GM12878 (cell line): ENCODE results near the gene NPTN. TPM values are rescaled to one million over a fixed set of nuclear protein-coding genes. Genes with fewer than 3 reads are reported as not detected.

ENCODE experiments used
- ATAC-seq: fragments of 200-7000 bp; cut with Tn5 transposase; 3 replicates; pipeline ENCODE4 v1.9.1; 2020; ENCODE audit warnings: mild to moderate bottlenecking, moderate library complexity
- BruUV-seq: library from RNA; stranded (reverse); fragments of 400-500 nt; replicated peaks from 2 replicates; lab custom pipeline; 2021; lab: Mats Ljungman, UMichigan
- CTCF ChIA-PET: fragments of 300-600 bp; sonication (Branson Sonifier 250); formaldehyde crosslinking; extraction: SDS; loops from one replicate; lab custom pipeline; 2021; ENCODE audit warnings: inconsistent platforms; lab: Yijun Ruan, JAX
- POLR2A ChIA-PET: fragments of 350-600 bp; formaldehyde crosslinking; extraction: SDS; loops from one replicate; lab custom pipeline; 2021; ENCODE audit warnings: inconsistent platforms; lab: Charles Lee
- RAD21 ChIA-PET: fragments of 300-600 bp; sonication (Branson Sonifier 250); formaldehyde crosslinking; loops from one replicate; lab custom pipeline; 2023; ENCODE audit warnings: antibody characterized with exemption; ENCODE audit not compliant: unreplicated experiment; lab: Charles Lee
- SMC1A ChIA-PET: fragments of 300-600 bp; sonication (Branson Sonifier 250); formaldehyde crosslinking; loops from one replicate; lab custom pipeline; 2023; ENCODE audit not compliant: unreplicated experiment, uncharacterized antibody; lab: Charles Lee
- DNase-seq: peaks from one replicate; pipeline ENCODE4 v3.0.0-alpha.2; 2011; ENCODE audit warnings: low read depth, low spot score
- FAIRE-seq: peaks from 3 replicates; lab custom pipeline; 2011; peaks lifted over from hg19 to GRCh38; lab: Jason Lieb, UNC
- H2AFZ ChIP-seq: 2 replicates; pipeline ENCODE4 v1.6.0; 2011; ENCODE audit warnings: low read depth, low read length, control low read depth; ENCODE audit not compliant: control insufficient read depth
- H3K27ac ChIP-seq: 2 replicates; pipeline ENCODE4 v1.5.1; 2011; ENCODE audit warnings: control low read depth; ENCODE audit not compliant: control insufficient read depth, insufficient read depth
- H3K27me3 ChIP-seq, 2 experiments: replicated peaks in 1 of 2; 2 replicates each; pipeline versions ENCODE4 v1.6.0 to v1.6.1; 2011; ENCODE audit warnings: low read length in 1 of 2; ENCODE audit not compliant: control insufficient read depth in 2 of 2, insufficient read depth in 2 of 2
- H3K36me3 ChIP-seq, 2 experiments: 2 replicates each; pipeline ENCODE4 v1.5.1; 2011; ENCODE audit warnings: low read length in 1 of 2; ENCODE audit not compliant: control insufficient read depth in 2 of 2, insufficient read depth in 2 of 2
- H3K4me1 ChIP-seq: 2 replicates; pipeline ENCODE4 v1.6.1; 2011; ENCODE audit warnings: mild to moderate bottlenecking, low read length, moderate library complexity, mixed read lengths; ENCODE audit not compliant: control insufficient read depth, insufficient read depth
- H3K4me2 ChIP-seq: 2 replicates; pipeline ENCODE4 v1.6.0; 2011; ENCODE audit warnings: control low read depth; ENCODE audit not compliant: control insufficient read depth, insufficient read depth
- H3K4me3 ChIP-seq: fragments of 200-600 bp; sonication (generic); 2 replicates; pipeline ENCODE4 v1.5.1; 2016
- H3K79me2 ChIP-seq: 2 replicates; pipeline ENCODE4 v1.6.0; 2011; ENCODE audit warnings: low read length; ENCODE audit not compliant: control insufficient read depth, insufficient read depth
- H3K9ac ChIP-seq: 2 replicates; pipeline ENCODE4 v1.8.0; 2011; ENCODE audit warnings: low read length, control low read depth, mixed read lengths; ENCODE audit not compliant: control insufficient read depth, insufficient read depth
- H3K9me3 ChIP-seq: replicated peaks from 3 replicates; pipeline ENCODE4 v1.5.1; 2011; ENCODE audit warnings: mild to moderate bottlenecking, low read length; ENCODE audit not compliant: control insufficient read depth, insufficient read depth
- H4K20me1 ChIP-seq: 2 replicates; pipeline ENCODE4 v1.6.0; 2011; ENCODE audit not compliant: control insufficient read depth, insufficient read depth
- CBFB ChIP-seq: IDR thresholded peaks from 2 replicates; pipeline ENCODE4 v1.6.1; 2016; ENCODE audit warnings: antibody characterized with exemption, low read depth
- DPF2 ChIP-seq: fragments of 450-650 bp; IDR thresholded peaks from 2 replicates; pipeline ENCODE4 v1.6.1; 2017; ENCODE audit warnings: mild to moderate bottlenecking
- EZH2 ChIP-seq: IDR thresholded peaks from 2 replicates; pipeline ENCODE4 v1.6.1; 2012; ENCODE audit warnings: low read depth, mild to moderate bottlenecking, control low read depth, inconsistent platforms, low read length, borderline replicate concordance; ENCODE audit not compliant: control insufficient read depth
- MEF2B ChIP-seq: fragments of 450-650 bp; IDR thresholded peaks from 2 replicates; pipeline ENCODE4 v1.6.1; 2018; ENCODE audit warnings: mild to moderate bottlenecking, moderate library complexity; ENCODE audit not compliant: partially characterized antibody, poor library complexity, severe bottlenecking
- POLR2AphosphoS2 ChIP-seq: IDR thresholded peaks from 2 replicates; pipeline ENCODE4 v1.6.1; 2011; ENCODE audit warnings: low read depth, mild to moderate bottlenecking, low read length, improper control_type of control experiment, moderate library complexity
- RELA ChIP-seq: fragments of 450-650 bp; IDR thresholded peaks from 2 replicates; pipeline ENCODE4 v1.8.0; 2014; ENCODE audit warnings: borderline replicate concordance; ENCODE audit not compliant: partially characterized antibody
- SMC3 ChIP-seq: IDR thresholded peaks from 2 replicates; pipeline ENCODE4 v1.6.1; 2011; ENCODE audit warnings: low read length, improper control_type of control experiment, borderline replicate concordance
- SUPT20H ChIP-seq: IDR thresholded peaks from 2 replicates; pipeline ENCODE4 v1.6.1; 2011; ENCODE audit warnings: low read depth, mild to moderate bottlenecking, low read length, moderate library complexity, borderline replicate concordance; ENCODE audit not compliant: control insufficient read depth
- TBL1XR1 ChIP-seq: IDR thresholded peaks from 2 replicates; pipeline ENCODE4 v1.6.1; 2012; ENCODE audit warnings: low read depth, low read length, improper control_type of control experiment
- WGBS: methylation state at CpG from one replicate; pipeline ENCODE4 v1.1.6; 2016; ENCODE audit warnings: low lambda C conversion rate; ENCODE audit not compliant: insufficient replicate concordance, insufficient coverage; ENCODE audit errors: missing lambda C conversion rate; 5-methylcytosine and 5-hydroxymethylcytosine counted together
- in situ Hi-C: fragments of 300-500 bp; cut with MboI; formaldehyde crosslinking; loops from 9 replicates; pipeline ENCODE4 v1.14.3; 2018; ENCODE audit warnings: mixed read lengths
- intact Hi-C: fragments of 100-400 bp; cut with micrococcal nuclease; formaldehyde crosslinking; loops from one replicate; pipeline ENCODE4 v1.14.2; 2022; ENCODE audit not compliant: unreplicated experiment
- polyA plus RNA-seq, 11 experiments: library from polyadenylated mRNA; depleted of rRNA in 4 of 11; unstranded in 6 of 11; stranded (reverse) in 5 of 11; fragments of >200 nt; fragmentation: Nextera tagmentation in 4 of 11; fragmentation: Illumina TruSeq in 1 of 11; extraction: Ambion mirVana in 4 of 11; extraction: Trizol in 1 of 11; gene quantifications; 1 replicate in 1 of 11; 2 replicates in 10 of 11; pipeline versions ENCODE4 v1.2.1 to v1.2.3, GENCODE V29; 2011 to 2016; ENCODE audit warnings: inconsistent platforms in 2 of 11, missing spikeins in 2 of 11, low read depth in 1 of 11
- total RNA-seq, 4 experiments: library from RNA; depleted of rRNA in 3 of 4; stranded (reverse); fragments of >200 nt in 3 of 4; fragmentation: Illumina TruSeq in 1 of 4; extraction: Trizol in 1 of 4; gene quantifications; 2 replicates each; pipeline versions ENCODE4 v1.2.1 to v1.2.3, GENCODE V29; 2013 to 2021
- TF ChIP-seq, protein P1 (sequence below): IDR thresholded peaks from 2 replicates; pipeline ENCODE4 v1.6.1; 2011; ENCODE audit warnings: borderline replicate concordance, low read depth, mild to moderate bottlenecking, moderate library complexity, low read length; ENCODE audit not compliant: insufficient read depth, poor library complexity, severe bottlenecking
- TF ChIP-seq, protein P2 (sequence below): fragments of 450-650 bp; IDR thresholded peaks from 2 replicates; pipeline ENCODE4 v1.6.1; 2018; ENCODE audit warnings: borderline replicate concordance, mild to moderate bottlenecking; ENCODE audit not compliant: partially characterized antibody
- TF ChIP-seq, protein P3 (sequence below): fragments of 450-650 bp; formaldehyde crosslinking; IDR thresholded peaks from 2 replicates; pipeline ENCODE4 v1.5.0; 2022; ENCODE audit warnings: mild to moderate bottlenecking, missing genetic modification characterization
- TF ChIP-seq, protein P4 (sequence below): fragments of 450-650 bp; IDR thresholded peaks from 2 replicates; pipeline ENCODE4 v1.6.1; 2017; ENCODE audit warnings: mild to moderate bottlenecking, low read depth, inconsistent platforms; ENCODE audit not compliant: poor library complexity, severe bottlenecking

NPTN gene
- total and polyA plus RNA-seq, 10 of the 15 experiments (the other 5 are each of a cell fraction or from before 2014, with no cell fraction given) = 17.8 to 79.1 (median 41.7) TPM

DNA sequence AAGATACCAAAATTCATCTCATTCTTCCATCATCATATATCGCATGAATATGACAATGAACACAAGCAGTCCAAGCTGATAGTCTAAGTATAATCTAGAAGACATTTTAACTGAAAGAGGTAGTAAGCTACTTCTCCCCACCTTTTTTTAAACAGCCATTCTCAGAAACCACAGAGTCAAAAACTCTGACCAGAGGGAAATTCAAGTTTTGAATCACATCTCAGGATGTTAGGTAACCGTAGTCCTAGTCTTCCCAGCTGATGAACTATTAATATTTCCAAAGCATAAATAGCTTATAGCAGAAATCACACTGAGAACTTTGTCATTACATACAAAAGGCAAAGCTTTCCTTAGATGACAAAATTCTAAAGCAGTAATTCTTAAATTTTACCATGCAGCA is 25.8 kb downstream of the NPTN start:
- BruUV-seq = no TSS peak
- Histone ChIP-seq H3K4me1 (peaks cover 30% of the 10 kb centered on the region; the same call in 1 of the 2 replicates), H2AFZ (no peak overlapping the region), H3K36me3 (no peaks in the 10 kb centered on the region), H3K9me3 (no peaks in the 10 kb centered on the region), H3K9ac (no peak overlapping the region), H3K27ac (peak overlapping the region; percentile 17; the same call in 1 of the 2 replicates), H3K4me3 (peak overlapping the region; percentile 19; the same call in 1 of the 2 replicates), H3K27me3 (no peaks in the 10 kb centered on the region), H4K20me1 (no peaks in the 10 kb centered on the region), H3K4me2 (peak overlapping the region; percentile 51), H3K79me2 (peaks cover 75% of the 10 kb centered on the region)
- ChIA-PET RAD21 (interaction anchor here (0.7 to 3.3 kb wide), 6 partner anchors 13 to 29 kb away, joined by 3 to 21 read pairs (median 4); no protein-coding TSS in a partner anchor), CTCF (interaction anchor here (0.9 to 11.1 kb wide), 12 partner anchors 11 to 365 kb away, joined by 3 to 170 read pairs (median 5); partner anchors contain the start of gene NPTN), SMC1A (interaction anchor here (0.9 to 10.9 kb wide), 7 partner anchors 11 to 37 kb away, joined by 3 to 130 read pairs (median 8); partner anchors contain the start of gene NPTN), POLR2A (interaction anchor here (0.8 to 3.5 kb wide), 7 partner anchors 10 to 29 kb away, joined by 3 to 14 read pairs (median 3); partner anchors contain the start of gene NPTN)
- in situ Hi-C loops (no loop called here), intact Hi-C loops (no loop called here)
- FAIRE-seq (no peak), ATAC-seq (peak; percentile 65), DNase-seq (no peak)
- WGBS = 50% methylated on average over 2 of the region's 2 CpGs
- TF ChIP-seq SMC3 = no peak
- no peak for TF ChIP-seq EZH2
- TF ChIP-seq, protein P1, sequence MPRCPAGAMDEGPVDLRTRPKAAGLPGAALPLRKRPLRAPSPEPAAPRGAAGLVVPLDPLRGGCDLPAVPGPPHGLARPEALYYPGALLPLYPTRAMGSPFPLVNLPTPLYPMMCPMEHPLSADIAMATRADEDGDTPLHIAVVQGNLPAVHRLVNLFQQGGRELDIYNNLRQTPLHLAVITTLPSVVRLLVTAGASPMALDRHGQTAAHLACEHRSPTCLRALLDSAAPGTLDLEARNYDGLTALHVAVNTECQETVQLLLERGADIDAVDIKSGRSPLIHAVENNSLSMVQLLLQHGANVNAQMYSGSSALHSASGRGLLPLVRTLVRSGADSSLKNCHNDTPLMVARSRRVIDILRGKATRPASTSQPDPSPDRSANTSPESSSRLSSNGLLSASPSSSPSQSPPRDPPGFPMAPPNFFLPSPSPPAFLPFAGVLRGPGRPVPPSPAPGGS = no peak
- TF ChIP-seq, protein P2, sequence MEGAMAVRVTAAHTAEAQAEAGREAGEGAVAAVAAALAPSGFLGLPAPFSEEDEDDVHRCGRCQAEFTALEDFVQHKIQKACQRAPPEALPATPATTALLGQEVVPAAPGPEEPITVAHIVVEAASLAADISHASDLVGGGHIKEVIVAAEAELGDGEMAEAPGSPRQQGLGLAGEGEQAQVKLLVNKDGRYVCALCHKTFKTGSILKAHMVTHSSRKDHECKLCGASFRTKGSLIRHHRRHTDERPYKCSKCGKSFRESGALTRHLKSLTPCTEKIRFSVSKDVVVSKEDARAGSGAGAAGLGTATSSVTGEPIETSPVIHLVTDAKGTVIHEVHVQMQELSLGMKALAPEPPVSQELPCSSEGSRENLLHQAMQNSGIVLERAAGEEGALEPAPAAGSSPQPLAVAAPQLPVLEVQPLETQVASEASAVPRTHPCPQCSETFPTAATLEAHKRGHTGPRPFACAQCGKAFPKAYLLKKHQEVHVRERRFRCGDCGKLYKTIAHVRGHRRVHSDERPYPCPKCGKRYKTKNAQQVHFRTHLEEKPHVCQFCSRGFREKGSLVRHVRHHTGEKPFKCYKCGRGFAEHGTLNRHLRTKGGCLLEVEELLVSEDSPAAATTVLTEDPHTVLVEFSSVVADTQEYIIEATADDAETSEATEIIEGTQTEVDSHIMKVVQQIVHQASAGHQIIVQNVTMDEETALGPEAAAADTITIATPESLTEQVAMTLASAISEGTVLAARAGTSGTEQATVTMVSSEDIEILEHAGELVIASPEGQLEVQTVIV = no peak
- TF ChIP-seq CBFB = 0 out of 2 replicates have a peak, but pooled peaks have one; percentile 48
- no peak for TF ChIP-seq RELA
- TF ChIP-seq DPF2 = no peak
- no peak for TF ChIP-seq TBL1XR1
- TF ChIP-seq, protein P3, sequence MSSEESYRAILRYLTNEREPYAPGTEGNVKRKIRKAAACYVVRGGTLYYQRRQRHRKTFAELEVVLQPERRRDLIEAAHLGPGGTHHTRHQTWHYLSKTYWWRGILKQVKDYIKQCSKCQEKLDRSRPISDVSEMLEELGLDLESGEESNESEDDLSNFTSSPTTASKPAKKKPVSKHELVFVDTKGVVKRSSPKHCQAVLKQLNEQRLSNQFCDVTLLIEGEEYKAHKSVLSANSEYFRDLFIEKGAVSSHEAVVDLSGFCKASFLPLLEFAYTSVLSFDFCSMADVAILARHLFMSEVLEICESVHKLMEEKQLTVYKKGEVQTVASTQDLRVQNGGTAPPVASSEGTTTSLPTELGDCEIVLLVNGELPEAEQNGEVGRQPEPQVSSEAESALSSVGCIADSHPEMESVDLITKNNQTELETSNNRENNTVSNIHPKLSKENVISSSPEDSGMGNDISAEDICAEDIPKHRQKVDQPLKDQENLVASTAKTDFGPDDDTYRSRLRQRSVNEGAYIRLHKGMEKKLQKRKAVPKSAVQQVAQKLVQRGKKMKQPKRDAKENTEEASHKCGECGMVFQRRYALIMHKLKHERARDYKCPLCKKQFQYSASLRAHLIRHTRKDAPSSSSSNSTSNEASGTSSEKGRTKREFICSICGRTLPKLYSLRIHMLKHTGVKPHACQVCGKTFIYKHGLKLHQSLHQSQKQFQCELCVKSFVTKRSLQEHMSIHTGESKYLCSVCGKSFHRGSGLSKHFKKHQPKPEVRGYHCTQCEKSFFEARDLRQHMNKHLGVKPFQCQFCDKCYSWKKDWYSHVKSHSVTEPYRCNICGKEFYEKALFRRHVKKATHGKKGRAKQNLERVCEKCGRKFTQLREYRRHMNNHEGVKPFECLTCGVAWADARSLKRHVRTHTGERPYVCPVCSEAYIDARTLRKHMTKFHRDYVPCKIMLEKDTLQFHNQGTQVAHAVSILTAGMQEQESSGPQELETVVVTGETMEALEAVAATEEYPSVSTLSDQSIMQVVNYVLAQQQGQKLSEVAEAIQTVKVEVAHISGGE (CRISPR knock-in tag) = no peak
- TF ChIP-seq MEF2B = no peak
- TF ChIP-seq SUPT20H = no peak
- TF ChIP-seq POLR2AphosphoS2 = no peak
- TF ChIP-seq, protein P4, sequence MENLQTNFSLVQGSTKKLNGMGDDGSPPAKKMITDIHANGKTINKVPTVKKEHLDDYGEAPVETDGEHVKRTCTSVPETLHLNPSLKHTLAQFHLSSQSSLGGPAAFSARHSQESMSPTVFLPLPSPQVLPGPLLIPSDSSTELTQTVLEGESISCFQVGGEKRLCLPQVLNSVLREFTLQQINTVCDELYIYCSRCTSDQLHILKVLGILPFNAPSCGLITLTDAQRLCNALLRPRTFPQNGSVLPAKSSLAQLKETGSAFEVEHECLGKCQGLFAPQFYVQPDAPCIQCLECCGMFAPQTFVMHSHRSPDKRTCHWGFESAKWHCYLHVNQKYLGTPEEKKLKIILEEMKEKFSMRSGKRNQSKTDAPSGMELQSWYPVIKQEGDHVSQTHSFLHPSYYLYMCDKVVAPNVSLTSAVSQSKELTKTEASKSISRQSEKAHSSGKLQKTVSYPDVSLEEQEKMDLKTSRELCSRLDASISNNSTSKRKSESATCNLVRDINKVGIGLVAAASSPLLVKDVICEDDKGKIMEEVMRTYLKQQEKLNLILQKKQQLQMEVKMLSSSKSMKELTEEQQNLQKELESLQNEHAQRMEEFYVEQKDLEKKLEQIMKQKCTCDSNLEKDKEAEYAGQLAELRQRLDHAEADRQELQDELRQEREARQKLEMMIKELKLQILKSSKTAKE = no peak
